ENCODE data around the gene ARHGAP42.

DNA sequence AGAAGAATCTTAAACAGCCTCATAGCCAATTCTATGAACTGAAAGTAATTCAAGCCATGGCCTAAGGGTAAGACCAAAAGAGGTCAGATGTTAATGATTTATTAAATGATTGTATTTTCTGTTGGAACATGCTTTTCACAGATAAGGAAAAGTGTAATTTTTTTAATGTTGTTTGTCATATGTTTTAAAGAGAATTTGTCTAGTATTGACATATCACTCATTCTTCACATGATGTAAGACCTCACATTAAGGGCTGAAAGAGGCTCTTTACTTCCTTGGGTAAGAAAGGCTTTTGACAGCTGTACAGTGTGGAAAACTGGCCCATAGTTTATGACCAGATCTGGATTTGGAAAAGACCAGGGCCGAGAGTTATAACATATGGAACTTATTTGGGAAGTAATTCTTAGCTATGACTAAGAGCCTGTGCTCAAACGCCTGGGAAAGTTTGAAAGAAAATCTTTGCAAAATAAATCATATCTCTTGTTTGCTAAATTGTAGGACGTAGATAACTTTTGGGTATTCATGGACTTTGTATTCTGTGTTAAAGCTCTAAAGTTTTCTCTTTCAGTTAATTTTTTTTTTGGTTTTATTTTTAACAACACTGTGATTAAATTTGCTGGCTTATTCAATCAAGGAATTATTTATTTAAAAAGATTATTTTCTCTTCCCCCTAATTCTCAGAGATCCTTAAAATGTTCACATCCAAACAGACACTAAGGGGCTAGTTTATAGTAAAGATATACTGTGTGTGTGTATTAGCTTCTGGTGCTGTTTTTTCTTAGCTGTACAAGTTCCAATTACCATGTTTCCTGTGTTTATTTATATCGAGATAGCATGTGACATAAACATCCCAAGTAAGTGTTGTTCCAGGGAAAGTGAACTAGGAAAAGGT lies 162.2 kb downstream of the ARHGAP42 start:
- TF ChIP-seq POLR2A (IDR thresholded peaks at IDR 0.05): no peak
- TF ChIP-seq, protein P1, sequence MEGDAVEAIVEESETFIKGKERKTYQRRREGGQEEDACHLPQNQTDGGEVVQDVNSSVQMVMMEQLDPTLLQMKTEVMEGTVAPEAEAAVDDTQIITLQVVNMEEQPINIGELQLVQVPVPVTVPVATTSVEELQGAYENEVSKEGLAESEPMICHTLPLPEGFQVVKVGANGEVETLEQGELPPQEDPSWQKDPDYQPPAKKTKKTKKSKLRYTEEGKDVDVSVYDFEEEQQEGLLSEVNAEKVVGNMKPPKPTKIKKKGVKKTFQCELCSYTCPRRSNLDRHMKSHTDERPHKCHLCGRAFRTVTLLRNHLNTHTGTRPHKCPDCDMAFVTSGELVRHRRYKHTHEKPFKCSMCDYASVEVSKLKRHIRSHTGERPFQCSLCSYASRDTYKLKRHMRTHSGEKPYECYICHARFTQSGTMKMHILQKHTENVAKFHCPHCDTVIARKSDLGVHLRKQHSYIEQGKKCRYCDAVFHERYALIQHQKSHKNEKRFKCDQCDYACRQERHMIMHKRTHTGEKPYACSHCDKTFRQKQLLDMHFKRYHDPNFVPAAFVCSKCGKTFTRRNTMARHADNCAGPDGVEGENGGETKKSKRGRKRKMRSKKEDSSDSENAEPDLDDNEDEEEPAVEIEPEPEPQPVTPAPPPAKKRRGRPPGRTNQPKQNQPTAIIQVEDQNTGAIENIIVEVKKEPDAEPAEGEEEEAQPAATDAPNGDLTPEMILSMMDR (IDR thresholded peaks at IDR 0.05): no peak
- TF ChIP-seq EP300 (IDR thresholded peaks at IDR 0.05): no peak

Data from ovary (tissue), 3 donors.